ENCODE data around the gene GK2.
A peak's percentile ranks its signal among the peaks of the same experiment; 100 is the strongest.

Gene GK2

GRCh38 chr4:79421483-79421882, 13.5 kb upstream of the GK2 start:
- Histone ChIP-seq H3K36me3 (no peaks in the 10 kb centered on the region), H3K4me3 (ENCODE audit: low read depth, low read length) (no peak overlapping the region), H3K27me3 (ENCODE audit: insufficient read depth, low read depth, severe bottlenecking) (no peaks in the 10 kb centered on the region), H3K9me3 (ENCODE audit: severe bottlenecking) (no peaks in the 10 kb centered on the region), H3K27ac (no peak overlapping the region)
- no peak for DNase-seq
- TF ChIP-seq CTCF (IDR thresholded peaks at IDR 0.05; ENCODE audit: low read depth, low read length): no peak

DNA sequence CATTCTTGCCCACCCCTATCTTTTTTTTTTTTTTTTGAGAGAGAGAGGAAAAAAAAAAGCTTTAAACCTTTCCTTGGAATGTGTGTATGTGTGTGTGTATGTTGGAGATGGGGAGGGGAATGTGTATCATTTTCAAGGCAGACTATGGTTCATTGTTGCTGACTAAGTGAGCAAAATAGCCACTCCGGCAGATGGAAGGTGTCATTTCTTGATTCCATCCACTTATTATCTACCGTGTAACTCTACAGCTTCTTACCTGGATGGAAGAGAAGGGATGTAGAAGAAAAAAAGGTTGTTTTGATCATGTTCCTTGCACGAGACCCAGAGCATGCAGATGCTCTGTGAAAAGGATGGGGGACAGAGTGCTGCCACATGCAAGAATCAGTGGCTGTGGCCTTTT, 5.9 kb upstream of the GK2 start:
- no peaks in the 10 kb centered on the region for H3K36me3 ChIP-seq
- H3K9me3 ChIP-seq (ENCODE audit: severe bottlenecking): peaks cover 5% of the 10 kb centered on the region
- no peaks in the 10 kb centered on the region for H3K27me3 ChIP-seq (ENCODE audit: insufficient read depth, low read depth, severe bottlenecking)
- no peak for DNase-seq
- H3K4me3 ChIP-seq (ENCODE audit: low read depth, low read length): no peak overlapping the region
- H3K27ac ChIP-seq: no peak overlapping the region
- no peak for TF ChIP-seq CTCF (IDR thresholded peaks at IDR 0.05; ENCODE audit: low read depth, low read length)

DNA sequence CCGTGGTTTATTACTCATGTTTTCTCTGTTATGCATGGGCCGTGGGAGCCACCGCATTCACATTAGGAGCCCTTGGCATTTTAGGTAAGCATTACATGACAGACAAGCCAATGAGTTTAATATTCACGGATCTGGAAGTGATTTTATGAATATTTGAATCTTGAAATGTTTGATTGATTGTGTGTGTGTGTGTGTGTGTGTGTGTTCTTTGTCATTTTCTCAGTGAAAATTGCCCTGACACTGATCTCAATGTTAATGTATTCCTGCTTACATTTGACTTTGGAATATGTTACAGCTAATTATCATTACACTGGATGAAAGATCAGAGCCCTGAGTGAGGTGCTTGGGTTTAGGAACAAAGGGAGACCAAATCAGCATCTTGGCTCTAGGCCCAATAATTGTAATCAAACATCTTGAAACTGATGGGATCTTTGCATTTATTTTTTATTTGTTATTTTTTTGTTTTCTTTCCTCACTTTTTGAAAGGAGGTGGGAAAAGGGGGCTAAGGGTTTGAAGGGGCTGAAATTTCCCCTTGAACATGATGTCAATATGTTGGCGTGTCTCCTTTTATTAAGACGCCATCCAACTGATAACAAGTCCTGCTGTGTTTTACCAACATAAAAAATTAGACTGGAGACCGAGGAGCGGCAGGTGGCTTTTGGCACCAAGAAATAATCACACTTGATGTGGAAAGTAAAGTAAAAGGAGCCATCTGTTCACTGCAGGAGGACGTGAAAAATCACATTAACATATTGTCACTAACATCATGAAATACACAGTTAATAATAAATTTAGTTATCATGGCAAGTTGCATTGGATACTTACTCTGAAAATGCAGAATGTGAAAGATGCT, 5.2 kb upstream of the GK2 start:
- Histone ChIP-seq H3K9me3 (ENCODE audit: severe bottlenecking) (peaks cover 5% of the 10 kb centered on the region), H3K27me3 (ENCODE audit: insufficient read depth, low read depth, severe bottlenecking) (no peaks in the 10 kb centered on the region), H3K4me3 (ENCODE audit: low read depth, low read length) (no peak overlapping the region), H3K27ac (peak overlapping the region; percentile 37), H3K36me3 (no peaks in the 10 kb centered on the region)
- peak; percentile 14 for DNase-seq
- TF ChIP-seq CTCF (IDR thresholded peaks at IDR 0.05; ENCODE audit: low read depth, low read length): no peak

GRCh38 chr4:79404666-79405065, 3.4 kb downstream of the GK2 start:
- Histone ChIP-seq H3K4me3 (ENCODE audit: low read depth, low read length) (no peak overlapping the region), H3K9me3 (ENCODE audit: severe bottlenecking) (peaks cover 2% of the 10 kb centered on the region), H3K36me3 (no peaks in the 10 kb centered on the region), H3K27ac (no peak overlapping the region), H3K27me3 (ENCODE audit: insufficient read depth, low read depth, severe bottlenecking) (no peaks in the 10 kb centered on the region)
- no peak for TF ChIP-seq CTCF (IDR thresholded peaks at IDR 0.05; ENCODE audit: low read depth, low read length)
- no peak for DNase-seq

- Histone ChIP-seq H3K4me3 (ENCODE audit: low read depth, low read length) (no peak overlapping the region), H3K36me3 (no peaks in the 10 kb centered on the region), H3K27me3 (ENCODE audit: insufficient read depth, low read depth, severe bottlenecking) (no peaks in the 10 kb centered on the region), H3K9me3 (ENCODE audit: severe bottlenecking) (no peaks in the 10 kb centered on the region), H3K27ac (no peak overlapping the region)
- no peak for DNase-seq
- TF ChIP-seq CTCF (IDR thresholded peaks at IDR 0.05; ENCODE audit: low read depth, low read length): no peak
Observed at GRCh38 chr4:79403356-79403755, 4.7 kb downstream of the GK2 start.

Measured in WERI-Rb-1 (cell line).